Heart left ventricle (tissue), 16 donors: Measurements from ENCODE around the gene ZMAT3. TPM values are rescaled to one million over a fixed set of nuclear protein-coding genes. Genes with fewer than 3 reads are reported as not detected.

Experiments
- ATAC-seq, 4 donors: fragments of 200-7000 bp; cut with Tn5 transposase; one replicate each; pipeline ENCODE4 v1.9.1; 2020 to 2022; ENCODE audit warnings: moderate library complexity in 4 of 4, mild to moderate bottlenecking in 3 of 4, moderate number of reproducible peaks in 1 of 4
- DNase-seq, 5 donors: peaks; one replicate each; pipeline ENCODE4 v3.0.0-alpha.2; 2020
- H3K27ac ChIP-seq, 12 donors: fragments of 200-600 bp; sonication (generic) in 4 of 12; one replicate each; pipeline versions ENCODE4 v1.5.0 to v1.8.0; 2016 to 2022; ENCODE audit warnings: mild to moderate bottlenecking in 2 of 12
- H3K27me3 ChIP-seq, 9 donors: fragments of 200-600 bp; sonication (generic) in 2 of 9; one replicate each; pipeline versions ENCODE4 v1.5.1 to v1.8.0; 2016 to 2022; ENCODE audit warnings: mild to moderate bottlenecking in 3 of 9
- H3K36me3 ChIP-seq, 9 donors: fragments of 200-600 bp; sonication (generic) in 2 of 9; one replicate each; pipeline versions ENCODE4 v1.5.0 to v1.8.0; 2018 to 2022; ENCODE audit warnings: mild to moderate bottlenecking in 2 of 9
- H3K4me1 ChIP-seq, 12 donors: fragments of 200-600 bp; sonication (generic) in 4 of 12; one replicate each; pipeline versions ENCODE4 v1.5.0 to v1.8.0; 2016 to 2022; ENCODE audit warnings: mild to moderate bottlenecking in 3 of 12
- H3K4me3 ChIP-seq, 12 donors: fragments of 200-600 bp; sonication (generic) in 4 of 12; one replicate each; pipeline versions ENCODE4 v1.5.0 to v1.8.0; 2017 to 2022; ENCODE audit warnings: mild to moderate bottlenecking in 9 of 12, moderate library complexity in 4 of 12
- H3K9me3 ChIP-seq, 12 donors: fragments of 200-600 bp; sonication (generic) in 4 of 12; one replicate each; pipeline versions ENCODE4 v1.5.0 to v1.8.0; 2016 to 2022; ENCODE audit warnings: mild to moderate bottlenecking in 1 of 12
- POLR2A ChIP-seq, 2 donors: fragments of 450-650 bp; IDR thresholded peaks; one replicate each; pipeline ENCODE4 v1.6.1; 2017; ENCODE audit warnings: antibody characterized with exemption in 2 of 2, mild to moderate bottlenecking in 2 of 2, moderate library complexity in 2 of 2
- WGBS, 4 donors: extraction: QIAGEN DNeasy Blood & Tissue Kit in 2 of 4; methylation state at CpG; one replicate each; pipeline versions ENCODE4 v1.1.5 to v1.1.7; 2013 to 2018; 5-methylcytosine and 5-hydroxymethylcytosine counted together
- intact Hi-C, 10 donors: fragments of 100-400 bp; cut with DNase I; formaldehyde crosslinking; loops; one replicate each; pipeline versions ENCODE4 v1.11.1 to v1.14.2; 2022
- polyA plus RNA-seq, 2 donors: library from polyadenylated mRNA; stranded (reverse); fragments of 200-250 nt; gene quantifications; one replicate each; pipeline ENCODE4 v1.2.3, GENCODE V29; 2013
- total RNA-seq, 9 donors: library from RNA; depleted of rRNA in 2 of 9; stranded (reverse); fragments of >200 nt in 2 of 9; fragmentation: NEBNext Ultra II Directional in 3 of 9; extraction: Animal tissue kit (Norgen Biotek cat#: 25700) in 3 of 9; gene quantifications; one replicate each; pipeline versions ENCODE4 v1.1.0 to v1.2.4, GENCODE V29; 2016 to 2023
- TF ChIP-seq, protein P1 (sequence below), 12 donors: fragments of 200-600 bp; sonication (generic) in 4 of 12; IDR thresholded peaks; one replicate each; pipeline versions ENCODE4 v1.5.0 to v1.8.0; 2018 to 2022; ENCODE audit warnings: antibody characterized with exemption in 12 of 12, mild to moderate bottlenecking in 5 of 12
- donor health status: ischemic (EF 13 %, LVEDD 7.1; RV severe dilation, severe dysfunction).
- donor health status: healthy with polysubstance abuse.
- donor health status: DM: no; HTN: yes; CAD: no.
- donor health status: DM: no; HTN: no; CAD: no.
- donor health status: ischemic (EF 25% LVEDD 6.9; RV normal size, moderate dysfunction).
- donor health status: ischemic (EF 25% LVEDD 5.7; RV mildly dilated, moderate dysfunction).
- donor health status: healthy.
- donor health status: DM: yes; HTN: yes; CAD: no.
- donor health status: ischemic (EF 35%, LVEDD 5.7; RV mildly dilated, moderate dysfunction).
- donor health status: nonischemic (EF 11% LVEDD 7.7; RV severe dilation, severe dysfunction).
- donor health status: DM: yes; HTN: yes; CAD: no.
- donor health status: PGD.
- donor health status: ischemic (EF 29% LVEDD 5.4; RV normal size, mild dysfunction).
- donor health status: nonischemic (EF 23%, LVEDD 6.1; RV moderate dilation, normal function).

ZMAT3 gene
- total and polyA plus RNA-seq, 11 donors: 2.0 to 23.2 (median 14.3) TPM

DNA sequence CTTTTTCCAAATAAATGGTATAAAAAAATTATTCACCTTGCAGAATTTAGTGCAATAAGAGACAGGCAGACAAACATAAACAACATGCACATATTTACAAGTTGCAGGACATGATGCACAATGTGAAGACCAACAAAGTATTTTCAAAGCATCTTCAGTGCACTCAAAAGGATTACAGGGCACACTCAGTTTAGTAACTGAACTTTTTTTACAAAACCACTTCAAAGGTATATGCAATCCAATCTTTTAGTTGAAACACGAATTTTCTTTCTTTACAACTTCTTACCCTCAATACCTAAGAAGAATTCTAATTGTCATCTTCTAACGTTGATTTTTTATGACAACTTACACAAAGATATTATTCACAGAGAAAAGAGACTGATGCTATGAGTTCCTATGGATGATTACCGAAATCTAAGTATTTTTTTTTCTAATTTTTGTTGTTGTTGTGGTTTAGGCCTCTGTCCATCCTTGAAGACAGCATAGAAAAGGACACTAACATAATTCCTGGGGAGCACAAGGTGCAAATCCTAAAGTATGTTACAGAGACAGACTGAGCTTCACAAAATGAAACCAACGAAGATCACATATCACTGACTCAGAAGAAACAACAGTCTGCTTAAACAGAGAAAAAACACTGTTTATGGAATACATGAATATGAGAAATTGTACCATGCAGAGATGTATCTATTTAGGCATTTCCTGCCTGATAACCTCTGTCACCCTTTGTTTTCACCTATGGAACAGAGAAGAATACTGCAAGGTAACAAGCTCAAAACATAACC lies 50.3 kb downstream of the ZMAT3 start:
- TF ChIP-seq, protein P1, sequence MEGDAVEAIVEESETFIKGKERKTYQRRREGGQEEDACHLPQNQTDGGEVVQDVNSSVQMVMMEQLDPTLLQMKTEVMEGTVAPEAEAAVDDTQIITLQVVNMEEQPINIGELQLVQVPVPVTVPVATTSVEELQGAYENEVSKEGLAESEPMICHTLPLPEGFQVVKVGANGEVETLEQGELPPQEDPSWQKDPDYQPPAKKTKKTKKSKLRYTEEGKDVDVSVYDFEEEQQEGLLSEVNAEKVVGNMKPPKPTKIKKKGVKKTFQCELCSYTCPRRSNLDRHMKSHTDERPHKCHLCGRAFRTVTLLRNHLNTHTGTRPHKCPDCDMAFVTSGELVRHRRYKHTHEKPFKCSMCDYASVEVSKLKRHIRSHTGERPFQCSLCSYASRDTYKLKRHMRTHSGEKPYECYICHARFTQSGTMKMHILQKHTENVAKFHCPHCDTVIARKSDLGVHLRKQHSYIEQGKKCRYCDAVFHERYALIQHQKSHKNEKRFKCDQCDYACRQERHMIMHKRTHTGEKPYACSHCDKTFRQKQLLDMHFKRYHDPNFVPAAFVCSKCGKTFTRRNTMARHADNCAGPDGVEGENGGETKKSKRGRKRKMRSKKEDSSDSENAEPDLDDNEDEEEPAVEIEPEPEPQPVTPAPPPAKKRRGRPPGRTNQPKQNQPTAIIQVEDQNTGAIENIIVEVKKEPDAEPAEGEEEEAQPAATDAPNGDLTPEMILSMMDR (IDR thresholded peaks at IDR 0.05): no peak
- TF ChIP-seq POLR2A (IDR thresholded peaks at IDR 0.05): no peak
- H3K36me3 ChIP-seq: peaks cover 0 to 42% (median 10%) of the 10 kb centered on the region in 9 donors
- DNase-seq (no peak), ATAC-seq (no peak)
- intact Hi-C loops: loop anchor here in 1 of 10 donors (10.0 kb wide), 1 partner anchor 53 kb away; the partner anchor contains the start of gene ZMAT3
- H3K9me3 ChIP-seq: no peaks in the 10 kb centered on the region
- H3K27ac ChIP-seq: no peak overlapping the region
- peaks cover 0 to 14% (median 10%) of the 10 kb centered on the region in 12 donors for H3K4me1 ChIP-seq
- H3K4me3 ChIP-seq: no peak overlapping the region
- 86 to 90% (median 87%) methylated on average over 4 of the region's 4 CpGs for WGBS, 4 donors
- H3K27me3 ChIP-seq: no peaks in the 10 kb centered on the region

- Histone ChIP-seq H3K27ac (peak overlapping the region in 5 of 12 donors; percentile 2 to 36 (median 23)), H3K4me1 (peaks cover 0 to 14% (median 10%) of the 10 kb centered on the region in 12 donors), H3K27me3 (no peaks in the 10 kb centered on the region), H3K4me3 (no peak overlapping the region), H3K9me3 (no peaks in the 10 kb centered on the region), H3K36me3 (peaks cover 0 to 33% (median 10%) of the 10 kb centered on the region in 9 donors)
- TF ChIP-seq, protein P1 (IDR thresholded peaks at IDR 0.05): no peak
- TF ChIP-seq POLR2A (IDR thresholded peaks at IDR 0.05): no peak
- peak in 3 of 4 donors; percentile 59 to 61 (median 60) for ATAC-seq
- intact Hi-C loops: loop anchor here in 1 of 10 donors (10.0 kb wide), 1 partner anchor 55 kb away; the partner anchor contains the start of gene ZMAT3
- 26 to 38% (median 27%) methylated on average over 4 of the region's 4 CpGs for WGBS, 4 donors
- DNase-seq: no peak
These were observed 51.5 kb downstream of the ZMAT3 start for GRCh38 chr3:179020112-179020511.

DNA sequence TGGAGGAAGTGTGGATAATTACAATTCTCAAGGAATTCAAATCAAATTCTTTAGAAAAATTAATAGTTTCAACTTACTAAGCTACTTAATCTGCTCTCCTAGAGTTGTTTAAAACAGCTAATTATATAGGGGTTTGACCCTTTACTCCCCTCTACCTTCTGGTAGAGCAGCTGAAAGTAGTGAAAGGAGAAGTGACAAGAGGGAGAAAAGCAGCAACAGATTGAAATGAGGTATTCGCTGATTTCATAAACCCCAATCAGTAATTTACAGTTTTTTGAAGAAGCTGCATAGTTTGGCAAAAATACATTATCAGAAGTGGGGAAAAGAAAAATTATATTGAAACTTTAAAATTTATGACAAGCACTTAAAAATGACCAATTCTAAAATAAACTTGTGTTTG lies 52.8 kb downstream of the ZMAT3 start:
- DNase-seq (no peak), ATAC-seq (no peak)
- H3K36me3 ChIP-seq: peaks cover 0 to 20% (median 0%) of the 10 kb centered on the region in 9 donors
- TF ChIP-seq POLR2A (IDR thresholded peaks at IDR 0.05): no peak
- TF ChIP-seq, protein P1 (IDR thresholded peaks at IDR 0.05): no peak
- H3K27me3 ChIP-seq: no peaks in the 10 kb centered on the region
- no peak overlapping the region for H3K27ac ChIP-seq
- H3K4me3 ChIP-seq: no peak overlapping the region
- H3K9me3 ChIP-seq: no peaks in the 10 kb centered on the region
- 91 to 99% (median 93%) methylated on average over 1 of the region's 1 CpG for WGBS, 4 donors
- intact Hi-C loops: loop anchor here in 9 of 10 donors (2.0 to 10.0 kb wide), 8 partner anchors 48 to 298 kb away; partner anchors contain the start of genes PIK3CA (in 4 of the 9) and ZMAT3 (in 2 of the 9)
- peaks cover 0 to 14% (median 10%) of the 10 kb centered on the region in 12 donors for H3K4me1 ChIP-seq

GRCh38 chr3:179016979-179017670 lies 54.5 kb downstream of the ZMAT3 start:
- Histone ChIP-seq H3K27ac (no peak overlapping the region), H3K4me3 (no peak overlapping the region), H3K4me1 (peaks cover 0 to 14% (median 10%) of the 10 kb centered on the region in 12 donors), H3K36me3 (peaks cover 0 to 16% (median 0%) of the 10 kb centered on the region in 9 donors), H3K27me3 (no peaks in the 10 kb centered on the region), H3K9me3 (no peaks in the 10 kb centered on the region)
- intact Hi-C loops: loop anchor here in 9 of 10 donors (5.0 to 10.0 kb wide), 7 partner anchors 50 to 300 kb away; partner anchors contain the start of genes PIK3CA (in 4 of the 9) and ZMAT3 (in 2 of the 9)
- TF ChIP-seq POLR2A (IDR thresholded peaks at IDR 0.05): no peak
- TF ChIP-seq, protein P1 (IDR thresholded peaks at IDR 0.05): no peak
- DNase-seq: no peak
- WGBS, 4 donors: 89 to 91% (median 89%) methylated on average over 9 of the region's 9 CpGs
- ATAC-seq: no peak
